GM21528 (cell line): ENCODE measurements around the gene TAPBP.
"Not testable (repeated sequence)": the region's sequence is repeated elsewhere in the genome, so short reads cannot be mapped to it uniquely, and the experiment has no call there.

Experiments used
- ATAC-seq: cut with Tn5 transposase; IDR thresholded peaks from one replicate; pipeline ENCODE4 v1.9.1; 2021; ENCODE audit warnings: mild to moderate bottlenecking, moderate library complexity; ENCODE audit not compliant: unreplicated experiment, low FRiP score

Gene TAPBP

DNA sequence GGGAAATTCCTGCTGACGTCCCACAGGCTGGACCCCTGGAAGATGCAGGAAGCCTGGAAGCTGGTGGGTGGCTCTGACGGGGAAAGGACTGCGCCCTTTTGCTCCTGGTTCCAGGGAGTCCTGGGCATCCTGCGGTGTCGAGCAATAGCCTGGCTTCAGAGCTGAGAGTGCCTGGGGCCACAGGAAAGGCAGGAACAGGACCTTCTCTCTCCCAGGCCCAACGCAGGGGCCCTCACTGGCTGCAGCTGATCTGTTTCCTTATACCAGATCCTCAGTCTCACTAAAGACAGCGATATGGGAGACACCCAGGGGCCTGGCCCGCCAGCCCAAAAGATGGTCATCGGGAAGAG is 35.5 kb downstream of the TAPBP start:
- ATAC-seq: no peak

- peak; percentile 17 for ATAC-seq
These were observed 36.1 kb downstream of the TAPBP start for GRCh38 chr6:33277663-33278391.

DNA sequence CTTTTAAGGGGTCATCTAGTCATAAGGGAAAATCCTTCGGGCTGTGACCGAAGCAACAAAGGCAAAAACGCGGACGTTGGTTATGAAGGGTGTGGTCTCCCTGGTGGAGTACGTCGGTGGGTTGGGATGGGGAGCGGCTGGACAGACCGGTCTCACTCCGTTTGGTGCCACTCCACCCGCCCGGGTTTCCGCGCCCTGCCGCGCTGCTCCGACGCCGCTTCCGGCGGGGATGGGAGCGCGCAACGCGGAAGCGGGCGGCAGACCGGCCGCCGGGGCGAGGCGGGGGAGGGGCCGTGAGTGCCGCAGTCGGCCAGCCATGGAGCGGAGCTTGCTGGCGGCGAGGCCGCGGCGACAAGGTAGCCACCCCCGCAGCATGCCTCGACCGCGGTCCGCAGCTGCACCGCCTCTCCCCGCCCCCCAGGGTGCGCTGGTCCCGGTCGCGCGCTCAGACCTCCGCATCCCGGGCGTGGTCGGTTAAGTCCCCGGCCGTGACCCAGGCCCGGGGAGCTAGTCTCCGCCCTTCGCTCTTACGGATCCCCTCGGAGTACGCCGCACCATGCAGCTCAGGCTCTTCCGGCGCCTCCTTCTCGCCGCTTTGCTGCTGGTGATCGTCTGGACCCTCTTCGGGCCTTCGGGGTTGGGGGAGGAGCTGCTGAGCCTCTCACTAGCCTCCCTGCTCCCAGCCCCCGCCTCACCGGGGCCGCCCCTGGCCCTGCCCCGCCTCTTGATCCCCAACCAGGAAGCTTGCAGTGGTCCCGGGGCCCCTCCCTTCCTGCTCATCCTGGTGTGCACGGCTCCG is 36.8 kb downstream of the TAPBP start, which contains the start of gene B3GALT4:
B3GALT4 (plus strand) TSS at position 260 of the 799 bp plus-strand sequence; CDS start at position 557, 297 bp downstream.
- ATAC-seq: peak; percentile 41

- no peak for ATAC-seq
These were observed 37.4 kb downstream of the TAPBP start for GRCh38 chr6:33276581-33276863.

- ATAC-seq: not testable (repeated sequence)
These were observed 37.9 kb downstream of the TAPBP start for GRCh38 chr6:33275795-33276580.

- no peak for ATAC-seq
These were observed 39.7 kb downstream of the TAPBP start for GRCh38 chr6:33273924-33274902.

- no peak for ATAC-seq
These were observed 40.6 kb downstream of the TAPBP start for GRCh38 chr6:33273129-33273923.

GRCh38 chr6:33272275-33273128 is 41.4 kb downstream of the TAPBP start:
- ATAC-seq: no peak

DNA sequence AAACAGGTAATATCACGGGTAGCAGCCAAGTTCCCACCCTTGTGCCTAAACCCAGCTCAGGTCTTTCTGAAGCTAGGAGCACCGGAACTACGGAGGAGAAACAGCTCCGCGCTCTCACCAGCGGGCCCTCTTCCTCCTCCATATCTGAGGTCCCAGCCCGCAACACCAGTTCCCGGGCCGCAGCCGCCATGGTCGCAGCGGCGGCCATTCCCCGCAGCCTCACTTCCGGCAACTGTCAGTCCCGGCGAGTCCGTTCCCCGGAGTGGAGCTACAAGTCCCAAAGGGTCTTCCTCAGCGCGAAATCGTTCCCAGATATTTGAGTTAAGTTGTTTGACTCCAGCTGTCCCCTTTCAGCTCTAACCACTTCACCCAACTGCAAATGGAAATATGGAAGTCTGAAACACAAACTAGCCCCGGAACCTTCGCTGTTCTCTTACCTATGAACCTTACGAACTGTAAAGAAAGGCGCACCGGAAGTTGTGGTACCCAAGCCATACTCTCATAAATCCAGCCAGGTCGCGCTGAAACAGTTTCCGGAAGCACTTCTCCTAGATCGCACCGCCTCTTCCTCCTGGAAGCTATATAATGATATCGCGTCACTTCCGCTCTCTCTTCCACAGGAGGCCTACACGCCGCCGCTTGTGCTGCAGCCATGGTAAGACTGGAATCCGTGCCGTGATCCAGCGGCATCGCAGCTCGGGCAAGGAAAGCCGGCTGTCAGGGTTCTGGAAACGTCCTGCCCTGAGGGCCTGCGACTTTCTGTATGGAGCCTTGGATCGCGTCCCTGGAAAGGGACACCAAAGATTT is 42.2 kb downstream of the TAPBP start, which contains the start of the genes RPS18 and VPS52:
RPS18 (plus strand) TSS at position 608 of the 807 bp plus-strand sequence; CDS start at position 653, 45 bp downstream.
VPS52 (minus strand) TSS at position 409 of the 807 bp plus-strand sequence; CDS start at position 208, 201 bp downstream.
- ATAC-seq: peak; percentile 69

DNA sequence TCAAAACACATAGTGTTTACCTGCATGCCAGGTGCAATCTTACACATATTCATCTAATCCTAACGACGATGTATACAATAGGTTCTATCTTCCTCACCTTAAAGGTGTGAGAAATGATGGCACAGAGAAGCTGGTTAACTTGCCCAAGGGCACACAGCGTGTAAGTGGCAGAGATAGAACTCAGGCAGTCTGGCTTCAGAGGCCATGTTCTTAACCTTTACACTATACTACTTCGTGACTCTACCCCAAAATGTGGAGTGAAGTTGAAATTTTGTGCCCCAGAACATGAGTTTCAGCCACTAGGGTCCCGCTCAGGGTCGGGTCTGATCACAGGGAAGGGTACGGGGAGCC is 42.8 kb downstream of the TAPBP start:
- no peak for ATAC-seq

- no peak for ATAC-seq
These were observed 49.9 kb downstream of the TAPBP start for GRCh38 chr6:33264015-33264414.

DNA sequence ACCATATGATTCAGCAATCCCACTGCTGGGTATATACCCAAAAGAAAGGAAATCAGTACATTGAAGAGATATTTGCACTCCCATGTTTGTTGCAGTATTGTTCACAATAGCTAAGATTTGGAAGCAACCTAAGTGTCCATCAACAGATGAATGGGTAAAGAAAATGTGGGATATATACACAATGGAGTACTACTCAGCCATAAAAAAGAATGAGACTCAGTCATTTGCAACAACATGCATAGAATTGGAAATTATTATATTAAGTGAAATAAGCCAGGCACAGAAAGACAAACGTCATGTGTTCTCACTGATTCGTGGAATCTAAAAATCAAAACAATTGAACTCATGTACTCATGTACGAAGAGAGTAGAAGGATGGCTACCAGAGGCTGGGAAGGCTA is 51.4 kb downstream of the TAPBP start:
- not testable (repeated sequence) for ATAC-seq

DNA sequence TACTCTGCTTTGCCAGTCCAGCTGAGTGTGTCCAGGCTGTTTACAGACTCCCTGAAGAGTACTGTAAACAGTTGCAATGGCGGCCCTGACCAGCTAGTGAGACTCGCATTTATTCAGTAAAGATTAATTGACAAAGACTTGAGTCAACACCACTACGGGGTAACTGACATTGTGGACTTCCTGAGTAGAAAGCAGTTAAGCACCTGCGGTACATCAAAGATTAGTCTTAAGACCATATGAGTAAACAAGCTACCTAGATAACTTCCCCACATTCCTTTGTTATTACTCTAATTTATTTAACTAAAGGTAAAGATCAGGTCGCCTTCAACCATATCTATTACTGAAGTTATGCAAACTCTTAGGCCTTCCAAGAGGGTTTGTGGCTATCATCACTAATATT is 54.8 kb downstream of the TAPBP start:
- no peak for ATAC-seq

- ATAC-seq: no peak
These were observed 59.3 kb downstream of the TAPBP start for GRCh38 chr6:33254591-33254990.

- no peak for ATAC-seq
These were observed 61.1 kb downstream of the TAPBP start for GRCh38 chr6:33252759-33253158.

- ATAC-seq: no peak
These were observed 62.4 kb downstream of the TAPBP start for GRCh38 chr6:33251395-33252012.

GRCh38 chr6:33250731-33251130 is 63.1 kb downstream of the TAPBP start:
- no peak for ATAC-seq
